ENCODE measurements around the gene CFAP251.

DNA sequence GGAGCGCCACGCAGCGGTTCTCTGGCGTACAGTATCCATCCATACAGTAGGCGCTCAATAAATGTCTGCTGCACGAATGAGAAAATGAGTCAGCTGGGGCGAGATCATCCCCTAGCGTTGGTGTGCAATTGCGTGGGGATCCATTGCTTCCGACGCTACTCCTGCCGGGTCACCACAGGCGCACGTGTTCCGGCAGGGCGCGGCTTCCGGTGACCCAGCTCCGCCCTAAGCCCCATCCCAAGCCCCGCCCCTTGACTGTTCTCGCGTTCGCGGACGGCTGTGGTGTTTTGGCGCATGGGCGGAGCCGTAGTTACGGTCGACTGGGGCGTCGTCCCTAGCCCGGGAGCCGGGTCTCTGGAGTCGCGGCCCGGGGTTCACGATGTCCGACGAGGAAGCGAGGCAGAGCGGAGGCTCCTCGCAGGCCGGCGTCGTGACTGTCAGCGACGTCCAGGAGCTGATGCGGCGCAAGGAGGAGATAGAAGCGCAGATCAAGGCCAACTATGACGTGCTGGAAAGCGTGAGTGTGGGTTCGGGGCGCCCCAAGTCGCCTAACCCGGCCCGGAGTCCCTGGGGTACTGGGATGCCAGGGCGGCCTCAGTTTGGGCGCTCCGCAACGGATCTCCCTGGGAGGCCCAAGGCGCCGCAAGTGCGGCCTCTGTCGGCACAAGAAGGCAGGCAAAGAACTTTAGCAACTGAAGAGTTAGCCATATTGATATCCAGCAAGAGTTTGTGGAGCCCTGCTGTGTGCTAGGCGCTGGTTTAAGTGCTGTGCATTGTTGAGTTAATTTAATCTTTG lies 29.7 kb upstream of the CFAP251 start, which contains the start of gene PSMD9:
- TF ChIP-seq, protein P1, sequence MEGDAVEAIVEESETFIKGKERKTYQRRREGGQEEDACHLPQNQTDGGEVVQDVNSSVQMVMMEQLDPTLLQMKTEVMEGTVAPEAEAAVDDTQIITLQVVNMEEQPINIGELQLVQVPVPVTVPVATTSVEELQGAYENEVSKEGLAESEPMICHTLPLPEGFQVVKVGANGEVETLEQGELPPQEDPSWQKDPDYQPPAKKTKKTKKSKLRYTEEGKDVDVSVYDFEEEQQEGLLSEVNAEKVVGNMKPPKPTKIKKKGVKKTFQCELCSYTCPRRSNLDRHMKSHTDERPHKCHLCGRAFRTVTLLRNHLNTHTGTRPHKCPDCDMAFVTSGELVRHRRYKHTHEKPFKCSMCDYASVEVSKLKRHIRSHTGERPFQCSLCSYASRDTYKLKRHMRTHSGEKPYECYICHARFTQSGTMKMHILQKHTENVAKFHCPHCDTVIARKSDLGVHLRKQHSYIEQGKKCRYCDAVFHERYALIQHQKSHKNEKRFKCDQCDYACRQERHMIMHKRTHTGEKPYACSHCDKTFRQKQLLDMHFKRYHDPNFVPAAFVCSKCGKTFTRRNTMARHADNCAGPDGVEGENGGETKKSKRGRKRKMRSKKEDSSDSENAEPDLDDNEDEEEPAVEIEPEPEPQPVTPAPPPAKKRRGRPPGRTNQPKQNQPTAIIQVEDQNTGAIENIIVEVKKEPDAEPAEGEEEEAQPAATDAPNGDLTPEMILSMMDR (IDR thresholded peaks at IDR 0.05) = peak in 1 of 2 donors; percentile 71
- TF ChIP-seq POLR2AphosphoS5 (IDR thresholded peaks at IDR 0.05) (peak in 2 of 3 donors; percentile 81 to 85), POLR2A (IDR thresholded peaks at IDR 0.05) (peak; percentile 5 to 47)

Measured in suprapubic skin (tissue), 4 donors.